Prostate gland (tissue), 2 donors: Measurements from ENCODE around the gene TOMM5.

Experiments used
- CTCF ChIP-seq, 4 experiments: fragments of 200-600 bp in 2 of 4; fragments of 450-650 bp in 2 of 4; sonication (generic) in 2 of 4; IDR thresholded peaks; 1 replicate in 3 of 4; 2 replicates in 1 of 4; pipeline ENCODE4 v1.5.1; 2016 to 2019; ENCODE audit warnings: antibody characterized with exemption in 4 of 4, mild to moderate bottlenecking in 2 of 4, moderate library complexity in 2 of 4
- POLR2AphosphoS5 ChIP-seq: sonication (generic); formaldehyde crosslinking; IDR thresholded peaks from one replicate; pipeline ENCODE4 v1.6.1; 2017; ENCODE audit warnings: antibody characterized with exemption

GRCh38 chr9:37554318-37554717 is 38.1 kb downstream of the TOMM5 start:
- no peak for TF ChIP-seq POLR2AphosphoS5
- TF ChIP-seq CTCF (IDR thresholded peaks at IDR 0.05), result no peak
